Muscle of back (tissue), 10 donors: ENCODE results near the gene SEC23IP. TPM values are rescaled to one million over a fixed set of nuclear protein-coding genes. Genes with fewer than 3 reads are reported as not detected.

Source experiments
- polyA plus RNA-seq, 10 donors: library from polyadenylated mRNA; unstranded; fragments of 120-200 nt; gene quantifications; one replicate each; pipeline ENCODE4 v1.2.1, GENCODE V29; 2013; ENCODE audit not compliant: insufficient read length in 10 of 10

SEC23IP gene
- polyA plus RNA-seq, 10 donors, result 35.9 to 58.5 (median 46.3) TPM

Other genes with a start within 250 kb of the SEC23IP start
- 10 to 100 TPM; 30.9 to 45.0 (median 39.6) TPM for gene BAG3, start 241.3 kb upstream of the SEC23IP start, polyA plus RNA-seq
- gene INPP5F, start 166.7 kb upstream of the SEC23IP start, polyA plus RNA-seq, result 10 to 100 TPM; 15.0 to 27.2 (median 18.0) TPM
- 10 to 100 TPM; 37.7 to 53.0 (median 41.6) TPM for gene MCMBP, start 19.9 kb upstream of the SEC23IP start, polyA plus RNA-seq